Measurements from ENCODE around the gene MTFMT. TPM values are rescaled to one million over a fixed set of nuclear protein-coding genes. Genes with fewer than 3 reads are reported as not detected.

MTFMT gene
- polyA plus RNA-seq, 3 donors = 14.9 to 15.6 (median 15.4) TPM

- peak; percentile 80 to 88 (median 80) for DNase-seq (ENCODE audit: low read depth in 3 of 3, low spot score in 2 of 3)
Measured at GRCh38 chr15:64989416-64990167, 39.8 kb downstream of the MTFMT start, which contains the start of gene SPG21. TSS of gene SPG21 (minus strand) at chr15:64989914. CDS start at chr15:64983569, 6,345 bp downstream.

DNA sequence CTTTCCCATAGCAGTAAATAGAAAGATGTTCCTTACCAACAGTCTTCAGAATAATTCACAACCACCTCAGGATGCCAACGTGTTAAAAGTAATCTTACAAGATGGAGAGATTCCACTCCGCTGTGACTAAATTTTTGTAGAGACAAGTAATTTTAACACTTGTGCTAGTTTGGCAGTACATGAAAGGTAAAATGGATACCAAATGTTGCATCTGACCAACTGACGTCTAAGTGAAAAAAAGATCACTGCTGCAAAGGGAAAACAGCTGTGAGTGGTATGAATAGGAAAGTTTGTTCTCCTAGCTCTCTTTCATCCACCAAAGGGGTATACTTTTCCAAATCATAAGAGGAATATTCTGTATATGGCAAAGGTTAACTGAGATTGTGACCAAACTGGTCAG lies 42.3 kb downstream of the MTFMT start:
- DNase-seq (ENCODE audit: low read depth in 3 of 3, low spot score in 2 of 3) = no peak

GRCh38 chr15:64985366-64986033 lies 43.9 kb downstream of the MTFMT start:
- DNase-seq (ENCODE audit: low read depth in 3 of 3, low spot score in 2 of 3) = no peak

DNA sequence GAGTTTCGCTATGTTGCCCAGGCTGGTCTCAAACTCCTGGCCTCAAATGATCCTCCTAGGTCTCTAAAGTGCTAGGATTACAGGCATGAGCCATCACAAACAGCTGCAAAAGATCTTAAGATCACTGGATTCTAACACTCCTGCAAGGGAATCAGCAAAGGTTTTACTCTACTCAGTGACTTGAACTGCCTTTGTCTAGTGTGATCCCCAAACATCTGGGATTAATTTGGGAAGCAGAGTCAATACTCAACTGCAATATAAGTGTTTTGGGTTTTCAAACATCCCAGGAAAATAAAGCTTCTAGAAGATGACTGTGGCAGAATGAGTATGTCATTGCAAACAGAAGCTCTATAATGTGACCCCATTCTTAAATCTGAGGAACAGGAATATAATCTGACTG lies 47.0 kb downstream of the MTFMT start:
- no peak for DNase-seq (ENCODE audit: low read depth in 3 of 3, low spot score in 2 of 3)

DNA sequence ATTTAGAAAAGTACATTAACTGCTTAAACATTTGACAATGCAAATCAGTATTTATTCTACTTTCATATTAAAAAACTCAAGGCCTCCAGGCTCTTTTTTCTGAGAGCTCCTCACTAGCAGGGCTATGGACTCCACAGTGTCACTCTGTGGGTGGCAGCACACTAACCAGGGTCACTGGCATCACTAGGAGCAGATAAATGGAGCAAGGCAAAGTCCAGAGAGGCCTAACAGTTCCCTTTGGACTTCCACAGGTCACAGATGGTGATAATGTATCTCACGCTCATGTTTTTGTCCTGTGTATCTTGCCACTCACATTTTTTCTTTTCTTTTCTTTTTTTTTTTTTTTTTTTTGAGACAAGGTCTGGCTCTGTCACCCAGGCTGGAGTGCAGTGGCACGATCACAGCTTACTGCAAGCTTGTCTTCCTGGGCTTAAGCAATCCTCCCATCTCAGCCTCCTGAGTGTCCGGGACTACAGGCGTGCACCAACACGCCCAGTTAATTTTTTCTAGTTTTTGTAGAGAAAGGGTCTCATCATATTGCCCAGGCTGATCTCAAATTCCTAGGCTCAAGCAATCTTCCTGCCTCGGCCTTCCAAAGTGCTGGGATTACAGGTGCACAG lies 47.5 kb downstream of the MTFMT start:
- DNase-seq (ENCODE audit: low read depth in 3 of 3, low spot score in 2 of 3) = no peak

DNA sequence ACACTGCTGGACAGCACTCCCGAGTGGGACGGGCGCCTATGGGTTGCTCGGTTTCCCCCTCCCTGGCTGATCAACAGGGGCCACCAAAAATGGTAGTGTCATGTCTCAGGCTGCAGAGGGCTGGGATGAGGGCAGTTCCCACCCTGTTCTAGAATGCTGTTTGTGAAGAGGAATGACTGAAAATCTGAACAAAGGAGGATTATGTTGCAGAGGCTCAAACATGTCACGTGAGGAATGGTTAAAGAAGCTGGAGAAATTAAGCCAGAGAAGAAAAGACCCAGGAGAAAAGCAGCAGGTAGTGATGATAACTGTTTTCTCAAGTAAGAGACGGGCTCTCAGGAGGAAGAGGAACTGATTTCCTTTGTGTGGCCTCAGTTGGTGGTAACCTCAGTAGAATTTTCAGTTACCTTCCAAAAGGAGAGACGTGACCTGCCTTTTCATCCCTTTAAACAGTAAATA lies 50.2 kb downstream of the MTFMT start:
- DNase-seq (ENCODE audit: low read depth in 3 of 3, low spot score in 2 of 3) = no peak

DNA sequence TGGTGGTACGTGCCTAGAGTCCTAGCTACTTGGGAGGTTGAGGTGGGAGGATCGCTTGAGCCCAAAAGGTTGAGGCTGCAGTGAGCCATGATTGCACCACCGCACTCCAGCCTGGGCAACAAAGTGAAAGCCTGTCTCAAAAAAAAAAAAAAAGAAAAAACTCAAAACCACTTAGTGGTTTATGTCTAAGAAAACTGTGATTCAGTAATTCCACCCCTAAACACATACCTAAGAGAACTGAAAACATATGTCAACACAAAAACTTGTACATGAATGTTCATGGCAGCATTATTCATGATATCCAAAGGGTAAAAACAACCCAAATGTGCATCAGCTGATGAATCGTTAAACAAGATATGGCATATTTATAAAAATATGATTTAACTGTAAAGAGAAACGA lies 54.0 kb downstream of the MTFMT start:
- no peak for DNase-seq (ENCODE audit: low read depth in 3 of 3, low spot score in 2 of 3)

DNA sequence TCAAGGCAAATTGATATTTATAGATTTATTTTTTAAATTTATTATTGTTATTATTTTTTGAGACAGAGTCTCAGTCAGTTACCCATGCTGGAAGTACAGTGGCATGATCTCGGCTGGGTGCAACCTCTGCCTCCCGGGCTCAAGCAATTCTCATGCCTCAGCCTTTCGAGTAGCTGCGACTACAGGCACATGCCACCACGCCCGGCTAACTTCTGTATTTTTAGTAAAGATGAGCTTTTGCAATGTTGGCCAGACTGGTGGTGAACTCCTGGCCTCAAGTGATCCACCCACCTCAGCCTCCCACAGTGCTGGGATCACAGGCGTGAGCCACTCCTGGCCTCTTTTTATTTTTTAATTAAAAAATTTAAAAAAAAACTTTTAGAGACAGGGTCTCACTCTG lies 58.7 kb downstream of the MTFMT start:
- DNase-seq (ENCODE audit: low read depth in 3 of 3, low spot score in 2 of 3) = no peak

DNA sequence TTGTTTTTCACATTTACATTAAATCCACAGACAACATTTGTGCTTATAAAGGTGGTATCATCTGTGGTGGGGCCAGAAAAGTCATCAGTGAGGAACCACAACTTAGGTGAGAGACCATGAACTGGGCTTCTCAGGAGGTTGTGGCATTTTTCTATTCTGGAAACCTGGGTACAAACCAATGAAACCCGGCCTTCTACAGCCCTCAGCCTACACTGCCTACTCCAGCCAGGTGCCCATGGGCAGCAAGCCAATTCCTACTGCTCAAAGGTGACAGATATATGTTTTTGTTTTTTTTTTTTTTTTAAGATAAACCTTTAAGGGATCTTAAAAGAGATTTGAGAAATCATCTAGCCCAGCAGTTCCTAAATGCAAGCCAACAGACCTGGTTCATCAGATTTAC lies 60.0 kb downstream of the MTFMT start:
- no peak for DNase-seq (ENCODE audit: low read depth in 3 of 3, low spot score in 2 of 3)

DNA sequence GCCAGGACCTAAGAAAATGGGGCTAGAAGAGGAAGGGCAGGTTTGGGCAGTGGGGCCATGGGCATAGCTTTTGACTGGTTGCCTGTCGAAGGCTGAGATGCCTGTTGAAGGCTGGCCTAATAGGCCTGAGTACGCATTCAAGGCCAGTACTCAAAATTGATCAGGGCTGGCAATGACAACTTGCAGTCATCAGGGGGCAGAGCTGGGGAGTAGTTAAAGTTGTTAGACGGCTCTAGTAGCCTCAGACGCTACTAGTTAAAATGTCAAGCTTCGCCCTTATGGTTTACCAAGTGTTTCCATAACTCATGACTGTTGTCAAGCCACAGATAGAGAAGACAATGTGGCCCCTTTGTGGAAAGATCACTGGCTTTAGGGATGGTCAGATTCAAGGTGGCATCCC lies 68.4 kb downstream of the MTFMT start:
- no peak for DNase-seq (ENCODE audit: low read depth in 3 of 3, low spot score in 2 of 3)

DNA sequence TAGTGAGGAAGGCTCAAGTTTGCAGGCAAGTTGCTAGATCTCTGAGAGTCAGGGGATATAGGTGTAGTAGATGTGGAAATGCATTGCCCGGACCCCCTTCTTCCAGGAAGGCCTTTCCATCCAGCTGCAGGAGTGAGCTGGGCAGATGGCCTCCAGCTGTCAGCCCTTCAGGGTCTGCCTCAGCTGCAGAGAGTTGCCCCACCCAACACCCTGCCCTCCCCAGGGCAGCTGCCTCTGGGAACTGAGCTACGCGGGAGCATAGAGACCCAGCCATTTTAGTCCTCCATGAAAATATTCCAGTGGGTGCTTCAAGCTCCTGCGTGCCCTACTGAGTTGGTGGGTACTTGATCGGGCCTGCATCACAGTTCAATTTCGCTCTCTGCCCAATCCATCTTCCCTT lies 69.3 kb downstream of the MTFMT start:
- no peak for DNase-seq (ENCODE audit: low read depth in 3 of 3, low spot score in 2 of 3)

DNA sequence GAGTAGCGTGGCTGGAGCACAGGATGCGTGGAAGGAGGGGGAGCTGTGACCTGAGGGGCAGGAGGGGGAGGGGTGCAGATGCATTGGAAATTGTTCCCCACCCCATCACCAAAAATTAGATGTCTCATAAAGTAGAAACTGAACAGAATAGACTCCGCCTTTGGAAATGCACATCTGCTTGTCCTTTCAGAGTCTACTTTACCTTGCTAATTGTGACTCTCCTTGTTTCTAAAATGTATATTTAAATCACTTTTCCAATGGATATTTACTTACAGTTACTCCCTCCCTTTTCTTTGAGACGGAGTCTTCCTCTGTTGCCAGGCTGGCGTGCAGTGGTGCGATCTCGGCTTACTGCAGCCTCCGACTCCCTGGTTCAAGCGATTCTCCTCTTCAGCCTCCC lies 70.3 kb downstream of the MTFMT start:
- no peak for DNase-seq (ENCODE audit: low read depth in 3 of 3, low spot score in 2 of 3)

GRCh38 chr15:64954395-64954794 lies 75.0 kb downstream of the MTFMT start:
- DNase-seq (ENCODE audit: low read depth in 3 of 3, low spot score in 2 of 3) = no peak

GRCh38 chr15:64951777-64952418 lies 77.5 kb downstream of the MTFMT start:
- no peak for DNase-seq (ENCODE audit: low read depth in 3 of 3, low spot score in 2 of 3)

Other genes starting within 250 kb of the MTFMT start
- 1 to 10 TPM; 5.7 to 8.1 (median 6.8) TPM for gene PIF1, start 204.0 kb downstream of the MTFMT start, polyA plus RNA-seq (ENCODE audit: insufficient read length in 3 of 3)
- gene PLEKHO2, start 187.7 kb downstream of the MTFMT start, polyA plus RNA-seq (ENCODE audit: insufficient read length in 3 of 3) = 10 to 100 TPM; 14.5 to 17.5 (median 16.0) TPM
- 1 to 10 TPM; 4.4 to 4.5 (median 4.4) TPM for gene ANKDD1A, start 117.7 kb downstream of the MTFMT start, polyA plus RNA-seq (ENCODE audit: insufficient read length in 3 of 3)
- 100 to 1,000 TPM; 106 to 119 (median 107) TPM for gene SPG21, start 39.7 kb downstream of the MTFMT start, polyA plus RNA-seq (ENCODE audit: insufficient read length in 3 of 3)
- 10 to 100 TPM; 10.1 to 13.2 (median 11.8) TPM for gene SLC51B, start 15.7 kb upstream of the MTFMT start, polyA plus RNA-seq (ENCODE audit: insufficient read length in 3 of 3)
- 1 to 10 TPM; 5.9 to 7.8 (median 6.5) TPM for gene RASL12, start 38.4 kb upstream of the MTFMT start, polyA plus RNA-seq (ENCODE audit: insufficient read length in 3 of 3)
- gene KBTBD13, start 47.1 kb upstream of the MTFMT start, polyA plus RNA-seq (ENCODE audit: insufficient read length in 3 of 3) = under 1 TPM; 0.06 to 0.07 (median 0.07) TPM
- gene UBAP1L, start 85.6 kb upstream of the MTFMT start, polyA plus RNA-seq (ENCODE audit: insufficient read length in 3 of 3) = 1 to 10 TPM; 2.2 to 3.1 (median 2.6) TPM
- 10 to 100 TPM; 30.1 to 34.4 (median 31.9) TPM for gene PDCD7, start 104.2 kb upstream of the MTFMT start, polyA plus RNA-seq (ENCODE audit: insufficient read length in 3 of 3)
- gene CLPX, start 155.7 kb upstream of the MTFMT start, polyA plus RNA-seq (ENCODE audit: insufficient read length in 3 of 3) = 10 to 100 TPM; 68.1 to 81.5 (median 75.1) TPM
- 1 to 10 TPM; 2.8 to 3.3 (median 3.3) TPM for gene CILP, start 181.8 kb upstream of the MTFMT start, polyA plus RNA-seq (ENCODE audit: insufficient read length in 3 of 3)